Stimulated activated CD4-positive, alpha-beta T cell treated with anti-CD3 and anti-CD28 coated beads, Interleukin-1b, Interleukin-23, amount 100 ng/mL, for 1 hour (primary cell): ENCODE measurements around the gene TWSG1.

Source experiments
- DNase-seq, 2 donors: peaks; one replicate each; pipeline ENCODE4 v3.0.0-alpha.2; 2020; ENCODE audit warnings: low read depth in 2 of 2

Gene TWSG1

DNA sequence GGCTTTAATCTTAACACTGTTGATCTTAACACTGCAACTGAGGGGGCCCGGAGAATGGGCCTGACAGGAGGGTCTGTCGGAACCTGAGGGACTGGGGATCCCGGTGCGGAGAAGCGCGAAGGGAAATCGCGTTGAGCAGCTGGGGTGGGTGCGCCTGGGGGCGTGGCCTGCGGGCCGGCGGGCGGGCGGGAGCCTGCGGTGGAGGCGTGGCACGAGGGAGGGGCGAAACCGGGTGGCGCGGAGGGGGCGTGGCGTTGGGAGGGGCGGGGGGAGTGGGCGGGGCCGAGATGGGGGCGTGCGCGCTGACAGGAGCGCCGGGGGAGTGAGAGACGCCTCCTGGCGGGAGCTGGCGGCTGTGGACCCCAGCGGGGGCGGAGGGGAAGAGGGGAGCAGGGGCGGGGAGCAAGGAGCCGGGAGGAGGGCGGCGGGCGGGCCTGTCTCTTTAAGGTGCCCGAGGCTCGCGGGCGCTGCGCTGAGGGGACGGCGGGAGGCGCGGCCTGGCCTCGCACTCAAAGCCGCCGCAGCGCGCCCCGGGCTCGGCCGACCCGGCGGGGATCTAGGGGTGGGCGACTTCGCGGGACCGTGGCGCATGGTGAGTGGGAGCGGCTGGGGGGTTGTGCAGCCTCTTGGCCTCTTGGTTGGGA, at the start of gene TWSG1:
TWSG1 (plus strand) TSS at position 445 of the 644 bp plus-strand sequence. CDS start 2,457 bp downstream, outside the sequence.
- DNase-seq = peak; percentile 84 to 88

DNA sequence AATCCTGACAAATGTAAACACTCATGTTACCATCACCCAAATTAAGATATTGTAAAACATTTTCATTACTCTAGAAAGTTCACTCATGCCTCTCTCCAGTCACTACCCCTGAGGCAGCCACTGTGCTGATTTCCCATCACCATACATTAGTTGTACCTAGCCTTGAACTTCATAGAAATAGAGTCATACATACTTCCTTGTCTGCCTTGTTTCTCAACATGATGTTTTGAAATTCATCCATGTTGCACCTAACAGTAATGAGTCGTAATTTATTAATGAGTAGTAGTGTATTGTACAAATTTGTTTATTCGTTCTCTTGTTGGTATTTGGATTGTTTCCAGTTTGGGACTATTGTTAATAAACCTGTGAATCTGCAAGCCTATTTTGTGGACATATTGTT, 49.0 kb upstream of the TWSG1 start:
- DNase-seq = no peak

DNA sequence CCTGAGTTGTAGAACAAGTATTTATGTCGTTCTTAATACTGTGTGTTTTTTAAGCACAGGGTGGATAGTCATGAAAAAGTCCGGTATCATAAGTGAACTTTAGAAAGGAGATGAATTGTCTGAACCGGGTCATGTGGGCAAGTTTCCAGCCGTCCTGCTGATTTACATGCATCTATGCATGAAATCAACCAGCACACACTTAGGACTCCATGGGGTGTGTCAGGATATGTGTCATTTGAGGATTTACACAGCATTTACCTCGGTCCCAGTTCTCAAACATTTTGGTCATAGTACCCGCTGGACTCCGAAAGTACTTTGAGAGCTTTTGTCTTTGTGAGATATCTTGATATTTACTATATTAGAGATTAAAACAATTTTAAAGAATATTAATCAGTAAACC, 47.5 kb upstream of the TWSG1 start:
- no peak for DNase-seq

DNA sequence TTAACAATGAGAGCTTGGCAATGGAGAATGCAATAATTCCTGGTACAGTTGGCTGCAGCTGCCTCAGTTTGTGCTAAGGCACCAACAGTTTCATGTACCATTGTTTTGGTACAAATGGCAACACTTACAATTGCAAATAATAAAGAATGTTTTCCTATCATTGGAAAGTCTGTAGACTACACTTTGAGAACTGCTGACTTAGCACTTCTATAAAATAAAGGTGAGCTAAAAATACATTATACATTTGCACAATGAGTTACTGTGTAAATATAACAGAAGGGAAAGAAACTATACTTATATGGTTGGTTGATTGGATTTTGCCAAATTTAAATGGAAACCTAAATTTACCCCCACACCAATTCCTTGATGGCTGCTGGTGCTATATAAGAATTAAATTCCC, 44.9 kb upstream of the TWSG1 start:
- no peak for DNase-seq

DNA sequence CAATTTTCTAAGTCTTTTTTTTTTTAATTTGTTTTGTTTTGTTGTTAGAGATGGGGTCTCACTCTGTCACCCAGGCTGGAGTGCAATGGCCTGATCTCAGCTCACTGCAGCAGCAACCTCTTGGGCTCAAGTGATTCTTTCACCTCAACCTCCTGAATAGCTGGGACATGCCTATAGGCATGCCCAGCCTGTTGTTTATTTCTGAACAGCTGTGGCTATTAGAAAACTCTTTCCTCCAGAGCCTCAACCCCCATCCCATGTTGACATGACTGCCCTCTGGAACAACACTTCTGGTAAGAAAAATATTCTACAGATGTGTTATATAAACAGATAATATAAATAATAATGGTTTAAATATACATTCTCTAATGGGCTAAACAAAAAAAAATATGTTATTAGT, 44.4 kb upstream of the TWSG1 start:
- no peak for DNase-seq

DNA sequence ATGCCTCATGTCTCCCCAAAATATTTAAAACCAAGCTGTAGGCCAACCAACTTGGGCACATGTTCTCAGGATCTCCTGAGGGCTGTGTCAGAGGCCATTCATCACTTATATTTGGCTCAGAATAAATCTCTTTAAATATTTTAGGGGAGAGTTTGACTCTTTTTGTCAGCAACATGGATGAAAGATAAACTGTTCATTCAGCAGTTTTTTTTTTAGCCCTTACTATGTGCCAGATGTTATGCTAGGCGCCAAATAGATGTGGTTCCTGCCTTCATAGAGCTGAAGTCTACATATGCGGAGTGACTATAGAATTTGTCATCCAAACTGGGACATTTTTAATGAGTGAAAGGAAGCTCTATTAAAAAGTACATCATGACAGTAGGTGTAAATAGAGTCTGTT, 42.5 kb upstream of the TWSG1 start:
- no peak for DNase-seq

DNA sequence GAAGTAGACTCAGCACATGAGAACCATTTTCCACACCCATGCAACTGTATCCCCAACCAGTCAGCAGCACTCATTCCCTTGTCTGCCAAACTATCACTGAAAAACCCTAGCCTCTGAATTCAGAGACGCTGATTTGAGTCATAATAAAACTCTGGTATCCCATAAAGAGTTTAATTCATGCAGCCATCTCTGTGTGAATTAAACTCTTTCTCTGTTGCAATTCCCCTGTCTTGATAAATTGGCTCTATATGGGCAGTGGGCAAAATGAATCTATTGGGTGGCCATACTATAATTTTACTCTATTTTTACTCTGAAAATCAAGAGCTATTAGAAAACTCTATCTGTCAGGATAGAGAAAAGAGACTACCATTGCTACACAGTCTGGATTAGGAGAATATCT, 40.6 kb upstream of the TWSG1 start:
- no peak for DNase-seq

DNA sequence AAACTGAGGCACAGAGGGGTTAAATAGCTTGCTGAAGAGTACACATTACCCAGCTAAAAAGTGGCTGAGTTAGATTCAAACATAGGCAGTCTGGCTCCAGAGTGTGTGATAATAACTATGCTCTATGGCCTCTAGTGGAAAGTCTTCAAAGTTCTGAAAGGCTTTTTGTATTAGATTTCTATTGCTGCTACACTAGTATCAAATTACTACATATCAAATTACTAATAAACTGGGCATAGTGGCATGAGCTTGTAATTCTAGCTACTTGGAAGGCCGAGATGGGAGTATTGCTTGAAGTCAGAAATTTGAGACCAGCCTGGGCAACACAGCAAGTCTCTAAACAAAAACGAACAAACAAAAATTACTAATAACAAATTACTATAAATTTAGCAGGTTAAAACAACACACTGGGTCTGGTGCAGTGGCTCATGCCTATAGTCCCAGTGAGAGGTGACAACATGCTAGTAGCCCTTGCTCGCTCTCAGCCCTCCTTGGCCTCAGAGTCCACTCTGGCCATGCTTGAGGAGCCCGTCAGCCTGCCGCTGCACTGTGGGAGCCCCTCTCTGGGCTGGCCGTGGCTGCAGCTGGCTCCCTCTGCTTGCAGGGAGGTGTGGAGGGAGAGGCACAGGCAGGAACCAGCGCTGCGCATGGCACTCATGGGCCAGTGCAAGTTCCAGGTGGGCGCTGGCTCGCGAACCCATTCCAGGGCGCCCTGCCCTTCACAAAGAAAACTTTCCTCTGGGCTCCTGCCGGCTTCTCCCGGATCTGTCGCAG, 38.2 kb upstream of the TWSG1 start:
- no peak for DNase-seq

DNA sequence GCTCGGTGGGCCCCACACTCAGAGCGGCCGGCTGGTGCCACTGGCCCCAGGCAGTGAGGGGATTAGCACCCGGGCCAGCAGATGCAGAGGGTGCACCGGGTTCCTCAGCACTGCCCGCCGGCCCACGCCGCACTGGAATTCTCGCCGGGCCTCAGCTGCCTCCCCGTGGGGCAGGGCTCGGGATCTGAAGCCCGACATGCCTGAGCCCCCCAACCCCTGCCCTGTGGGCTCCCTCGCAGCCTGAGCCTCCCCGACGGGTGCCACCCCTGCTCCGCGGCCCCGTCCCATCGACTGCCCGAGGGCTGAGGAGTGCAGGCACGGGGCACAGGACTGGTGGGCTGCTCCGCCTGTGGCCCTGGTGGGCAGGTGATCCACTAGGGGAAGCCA, 37.6 kb upstream of the TWSG1 start:
- no peak for DNase-seq

DNA sequence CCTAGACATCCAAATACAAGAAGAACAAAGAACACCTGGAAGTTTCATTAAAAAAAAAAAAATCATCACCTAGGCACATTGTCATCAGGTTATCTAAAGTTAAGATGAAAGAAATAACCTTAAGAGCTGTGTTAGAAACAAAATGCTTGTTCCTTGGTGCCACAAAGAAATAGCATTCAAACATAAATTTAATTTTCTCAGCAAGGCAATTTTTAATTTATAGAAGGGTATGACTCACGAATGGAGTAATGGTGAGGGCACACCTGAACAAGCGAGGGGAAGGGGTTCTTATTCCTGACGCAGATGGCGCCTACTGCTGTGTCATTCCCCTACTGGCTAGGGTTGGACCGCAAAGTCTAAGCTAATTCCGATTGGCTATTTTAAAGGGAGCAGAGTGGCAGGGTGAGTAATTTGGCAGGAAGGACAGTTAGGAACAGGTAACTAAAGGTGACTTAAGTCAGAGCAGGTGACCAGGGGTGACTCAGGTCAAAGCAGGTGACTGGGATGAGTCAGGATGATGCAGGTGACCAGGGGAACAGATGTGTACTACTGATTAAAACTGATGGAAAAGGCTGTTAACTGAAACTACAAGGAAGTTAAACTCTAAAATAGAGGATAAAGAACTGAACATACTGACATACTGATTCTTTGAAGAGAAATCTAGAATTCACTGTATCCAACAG, 30.0 kb upstream of the TWSG1 start:
- DNase-seq = no peak

DNA sequence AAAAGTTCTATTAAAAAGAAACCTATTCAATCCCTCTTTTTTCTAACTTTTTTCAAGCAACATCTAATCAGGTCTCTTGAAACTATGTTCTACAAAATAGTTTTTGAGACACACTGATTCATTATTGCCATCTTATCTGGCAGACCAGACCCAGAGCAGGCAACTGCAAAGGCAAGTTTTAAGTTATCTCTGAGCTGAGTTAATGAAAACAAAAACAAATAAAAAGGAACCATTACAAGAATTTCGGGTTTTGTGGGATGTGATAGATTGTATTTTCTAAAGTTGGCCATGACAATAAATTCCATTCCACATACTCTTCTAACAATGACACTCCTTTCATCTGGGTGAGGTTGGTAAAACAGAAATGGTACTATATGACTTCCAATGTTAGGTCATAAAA, 15.2 kb upstream of the TWSG1 start:
- no peak for DNase-seq

DNA sequence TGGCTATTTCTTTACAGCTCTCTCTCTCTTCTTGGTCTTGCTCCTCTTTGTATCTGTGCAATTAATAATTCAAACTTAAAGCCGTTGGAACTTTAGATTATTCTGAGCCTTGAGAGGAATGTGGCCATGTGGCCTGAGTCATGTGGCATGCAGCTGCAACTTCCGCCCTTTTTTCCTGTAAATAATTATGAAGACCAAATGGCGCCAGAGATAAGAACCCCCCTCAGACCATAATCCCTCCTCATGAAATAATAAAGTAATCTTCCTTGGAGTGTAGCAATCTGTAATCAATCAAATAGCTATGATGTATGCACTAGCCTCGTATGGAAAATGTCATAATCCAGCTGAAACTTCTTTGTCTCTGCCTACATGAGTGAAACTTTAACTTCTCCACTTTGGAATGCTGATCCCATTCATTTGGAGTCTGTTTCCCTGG, 13.5 kb upstream of the TWSG1 start:
- DNase-seq = no peak

DNA sequence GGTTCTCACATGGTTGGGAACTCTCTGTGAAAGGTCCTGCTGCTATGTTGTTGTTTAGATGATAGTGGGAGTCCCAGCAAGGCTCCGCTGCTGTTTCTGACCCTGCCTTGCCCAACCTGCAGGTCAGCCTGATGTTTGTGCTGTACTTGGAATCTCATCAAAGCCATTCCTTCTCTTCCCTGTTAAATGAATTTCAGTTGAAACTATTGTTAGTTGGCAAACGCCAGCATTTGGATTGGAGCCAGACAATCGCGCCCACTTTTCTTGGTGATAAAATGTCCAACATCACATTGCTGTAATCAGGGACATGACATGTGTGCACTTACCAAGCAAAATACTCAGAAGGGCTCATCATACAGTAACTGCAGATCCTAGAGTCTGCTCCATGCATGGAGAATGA, 12.8 kb upstream of the TWSG1 start:
- no peak for DNase-seq

DNA sequence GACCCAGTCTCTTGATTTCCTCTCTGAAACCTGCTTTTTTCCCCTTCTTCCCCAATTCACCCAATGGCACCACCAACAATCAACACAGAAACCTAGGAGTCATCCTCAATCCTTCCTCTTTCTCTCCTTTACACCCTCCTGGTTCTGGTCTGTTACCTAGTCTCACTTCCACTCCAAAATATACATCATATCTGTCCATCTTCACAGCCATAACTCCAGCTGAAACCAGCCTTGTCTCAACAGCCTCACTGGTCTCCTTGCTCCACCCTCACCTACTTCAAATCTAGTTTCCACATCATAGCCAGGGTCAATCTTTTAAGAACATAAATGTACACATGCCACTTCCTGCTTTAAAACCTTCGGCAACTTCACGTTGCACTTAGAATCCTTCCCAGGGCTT, 11.8 kb upstream of the TWSG1 start:
- DNase-seq = no peak

DNA sequence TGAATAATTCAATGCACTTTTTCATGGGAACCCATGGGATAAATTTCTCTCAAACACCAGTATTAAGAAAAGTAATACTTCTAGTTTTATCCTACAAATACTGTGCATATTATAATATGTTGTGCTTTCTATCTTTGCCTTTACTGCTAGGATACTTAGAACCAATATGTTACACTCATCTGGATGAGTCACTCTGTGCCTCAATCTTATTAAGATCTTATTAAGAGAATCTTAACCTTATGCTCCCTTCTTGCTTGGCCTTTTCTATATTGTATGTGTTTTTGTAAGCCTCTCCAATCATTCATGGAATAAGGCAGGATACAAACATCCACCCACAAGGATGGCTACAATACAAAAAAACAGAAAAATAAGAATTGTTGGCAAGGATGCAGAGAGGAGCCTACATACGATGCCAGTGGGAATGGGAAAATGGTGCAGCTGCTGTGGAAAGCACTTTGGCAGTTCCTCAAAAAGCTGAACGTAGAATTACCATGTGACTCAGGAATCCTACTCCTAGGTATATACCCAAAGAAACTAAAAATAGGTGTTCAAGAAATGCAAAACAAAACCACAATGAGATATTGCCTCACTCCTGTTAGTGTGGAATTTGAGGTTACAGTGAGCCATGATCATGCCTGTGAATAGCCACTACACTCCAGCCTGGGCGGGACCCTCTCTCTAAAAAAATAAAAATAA, 10.7 kb upstream of the TWSG1 start:
- DNase-seq = no peak

DNA sequence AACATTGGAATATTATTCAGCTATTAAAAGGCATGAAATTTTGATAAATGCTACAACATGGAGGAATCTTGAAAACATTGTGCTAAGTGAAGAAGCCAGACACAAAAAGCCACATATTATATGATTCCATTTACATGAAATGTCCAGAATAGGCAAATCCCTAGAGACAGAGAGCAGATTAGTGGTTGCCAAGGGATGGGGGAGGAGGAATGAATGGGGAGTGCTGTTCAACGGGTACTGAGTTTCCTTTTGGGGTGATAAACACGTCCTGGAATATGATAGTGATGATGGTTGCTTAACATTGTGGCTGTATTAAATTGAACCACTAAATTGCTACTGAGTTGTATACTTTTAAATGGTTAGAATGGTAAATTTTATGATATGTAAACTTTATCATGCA, 8.9 kb upstream of the TWSG1 start:
- no peak for DNase-seq

DNA sequence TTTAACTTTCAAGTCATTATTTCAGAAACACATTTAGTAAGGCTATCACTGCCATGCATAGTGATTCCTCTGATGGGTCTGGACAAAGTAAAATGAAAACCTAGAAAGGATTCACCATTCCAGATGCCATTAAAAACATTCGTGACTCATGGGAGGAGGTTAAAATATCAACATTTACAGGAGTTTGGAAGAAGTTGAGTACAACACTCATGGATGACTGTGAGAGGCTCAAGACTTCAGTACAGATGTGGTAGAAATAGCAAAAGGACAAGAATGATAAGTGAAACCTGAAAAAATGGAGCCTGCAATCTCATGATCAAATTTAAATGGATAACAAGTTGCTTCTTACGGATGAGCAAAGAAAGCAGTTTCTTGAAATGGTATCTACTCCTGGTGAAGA, 5.8 kb upstream of the TWSG1 start:
- DNase-seq = no peak

DNA sequence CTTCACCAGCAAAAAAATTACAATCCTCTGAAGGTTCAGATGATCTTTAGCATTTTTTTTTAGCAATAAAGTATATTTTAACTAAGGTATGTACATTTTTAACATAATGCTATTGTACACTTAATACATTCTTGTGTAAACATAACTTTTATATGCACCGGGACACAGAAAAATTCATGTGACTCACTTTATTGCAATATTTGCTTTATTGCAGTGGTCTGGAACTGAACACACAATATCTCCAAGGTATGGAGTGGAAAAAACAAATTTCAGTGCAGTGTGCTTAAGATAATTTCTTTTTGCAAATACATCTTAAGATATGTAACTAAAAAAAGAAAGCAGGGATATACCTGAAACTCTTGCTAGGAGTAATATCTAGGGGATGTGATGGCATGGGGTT, 5.1 kb upstream of the TWSG1 start:
- DNase-seq = no peak

DNA sequence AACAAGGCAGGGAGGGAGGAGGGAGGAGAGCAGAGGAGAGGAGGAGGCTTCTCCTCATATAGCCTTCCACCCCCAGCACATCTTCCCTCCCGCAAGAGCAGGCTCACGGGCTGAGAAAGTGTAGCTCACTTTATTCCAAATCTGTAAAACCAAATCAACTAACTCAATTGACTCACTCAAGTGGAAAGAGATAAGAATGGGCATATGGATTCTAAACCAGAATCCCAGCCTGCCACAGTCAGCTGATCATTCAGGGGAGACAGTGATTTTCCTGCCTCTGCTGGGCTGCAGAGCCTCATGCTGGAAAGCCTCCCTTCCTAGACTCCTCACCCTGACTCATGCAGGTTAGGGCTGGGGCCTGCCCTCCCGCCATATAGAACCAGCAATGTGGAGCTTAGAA, 4.2 kb upstream of the TWSG1 start:
- no peak for DNase-seq

DNA sequence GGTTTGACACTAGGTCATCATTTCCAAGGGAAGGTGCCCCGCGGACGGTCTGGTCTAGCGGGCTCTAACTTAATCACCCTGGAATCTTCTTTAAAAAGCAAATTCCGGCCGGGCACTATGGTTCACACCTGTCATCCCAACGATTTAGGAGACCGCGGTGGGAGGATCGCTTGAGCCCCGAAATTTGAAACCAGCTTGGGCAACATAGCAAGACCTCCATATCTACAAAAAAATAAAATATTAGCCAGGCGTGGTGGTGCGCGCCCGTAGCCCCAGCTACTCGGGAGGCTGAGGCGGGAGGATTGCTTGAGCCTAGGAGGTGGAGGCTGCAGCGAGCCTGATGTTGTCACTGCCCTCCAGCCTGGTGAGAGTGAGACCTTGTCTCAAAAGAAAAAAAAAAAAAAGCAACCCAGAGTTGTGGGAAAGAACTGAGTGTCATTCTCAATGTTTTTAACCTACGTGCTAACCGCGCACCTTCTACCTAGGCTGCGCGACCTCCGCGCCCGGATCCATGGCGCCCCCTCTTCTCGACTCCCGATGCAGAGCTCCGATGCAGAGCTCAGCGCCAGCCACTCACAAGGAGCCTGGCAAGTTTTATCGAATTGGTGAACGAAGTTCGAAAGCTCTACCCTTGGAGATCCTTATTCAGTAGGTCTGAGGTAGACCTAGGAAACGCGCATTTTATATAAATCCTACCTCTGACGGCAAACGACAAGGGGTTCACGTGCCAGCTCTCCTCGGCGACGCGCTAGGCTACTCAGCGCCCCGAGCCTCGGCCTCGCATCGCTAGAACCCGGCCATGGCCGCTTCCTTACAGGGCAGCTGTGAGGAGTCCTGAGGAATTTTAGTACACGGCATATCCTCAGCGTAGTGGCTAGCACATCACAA, 888 bp upstream of the TWSG1 start:
- DNase-seq = no peak

DNA sequence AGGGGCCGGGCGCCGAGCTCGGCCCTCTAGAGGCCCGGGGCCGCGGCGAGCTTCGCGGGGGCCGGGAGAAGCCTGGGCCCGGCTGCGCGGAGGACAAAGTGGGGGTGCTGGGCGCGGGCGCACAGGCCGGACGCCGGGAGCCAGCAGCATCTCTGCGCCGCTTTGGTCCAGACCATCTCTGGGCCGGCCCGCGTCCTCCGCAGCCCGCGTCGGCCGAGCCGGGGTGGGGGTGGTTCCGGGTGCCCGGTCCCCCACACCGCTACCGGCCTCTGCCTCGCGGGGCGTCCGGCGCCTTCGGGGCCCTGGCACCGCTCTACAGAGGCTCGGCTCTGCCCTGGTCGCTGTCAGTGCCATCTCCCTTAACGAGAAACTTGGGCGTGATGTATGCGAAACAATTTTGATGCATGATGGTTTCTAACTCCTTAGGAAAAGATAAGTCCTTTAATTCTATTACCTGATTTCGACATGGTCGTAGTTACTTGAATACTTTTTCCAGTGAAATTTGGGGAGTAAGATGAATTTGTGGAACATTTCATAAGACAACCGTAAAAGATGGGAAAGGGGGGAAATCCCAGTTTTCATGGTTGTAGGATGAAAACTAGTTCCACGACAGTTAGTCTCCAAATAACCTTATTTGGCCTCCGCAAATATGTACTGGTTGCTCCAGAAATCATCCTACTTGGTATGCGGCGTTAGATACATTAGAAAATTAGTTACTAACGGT, 562 bp downstream of the TWSG1 start:
- no peak for DNase-seq
